Head of caudate nucleus (tissue), 42 donors: ENCODE measurements around the gene NLK.
"Not testable (repeated sequence)": the region's sequence is repeated elsewhere in the genome, so short reads cannot be mapped to it uniquely, and the experiment has no call there.

ENCODE experiments used
- DNase-seq, 42 donors: peaks; one replicate each; pipeline versions ENCODE4 v3.0.0 to v3.0.0-alpha.2; 2020 to 2021; ENCODE audit warnings: mixed read lengths in 7 of 42
- intact Hi-C: fragments of 100-400 bp; cut with DNase I; formaldehyde crosslinking; loops from one replicate; pipeline ENCODE4 v1.15.0; 2022

NLK gene

DNA sequence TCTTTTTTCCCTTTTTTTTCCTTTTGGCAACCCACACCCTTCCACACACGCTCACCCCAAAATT lies at the start of gene NLK:
NLK (plus strand) TSS at position 21 of the 64 bp plus-strand sequence. CDS start 197 bp downstream, outside the sequence.
- intact Hi-C loops, result loop anchor here (5.0 kb wide), 1 partner anchor 150 kb away; the partner anchor contains the start of gene LYRM9

DNA sequence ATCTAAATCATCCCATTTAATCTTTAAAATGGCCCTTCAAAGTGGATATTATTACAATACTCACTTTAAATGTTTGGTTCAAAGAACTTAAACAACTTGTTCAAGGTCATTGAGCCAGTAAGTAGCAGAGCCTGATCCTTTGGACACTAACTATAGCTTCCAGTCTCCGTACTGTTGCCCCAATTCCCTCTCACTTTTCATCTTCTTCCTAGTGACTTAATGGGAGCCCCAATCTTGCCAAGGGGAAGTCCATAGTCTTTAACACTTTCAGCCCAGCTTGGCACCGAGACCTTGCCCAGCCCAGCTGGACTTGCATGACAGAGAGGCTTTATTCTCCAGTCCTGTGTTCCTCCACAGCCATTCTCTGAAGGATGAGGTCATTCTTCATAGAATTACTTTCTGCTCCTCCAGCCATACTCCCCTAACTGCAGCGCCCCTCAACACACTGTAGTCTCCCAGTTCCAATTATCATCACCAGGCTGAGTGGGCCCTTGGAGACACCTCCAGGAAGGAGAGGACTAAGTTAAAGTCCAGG lies 49.2 kb upstream of the NLK start:
- intact Hi-C loops, result no loop called here

More for the DNA sequence above, at the start of gene NLK:
- DNase-seq, result no peak

DNA sequence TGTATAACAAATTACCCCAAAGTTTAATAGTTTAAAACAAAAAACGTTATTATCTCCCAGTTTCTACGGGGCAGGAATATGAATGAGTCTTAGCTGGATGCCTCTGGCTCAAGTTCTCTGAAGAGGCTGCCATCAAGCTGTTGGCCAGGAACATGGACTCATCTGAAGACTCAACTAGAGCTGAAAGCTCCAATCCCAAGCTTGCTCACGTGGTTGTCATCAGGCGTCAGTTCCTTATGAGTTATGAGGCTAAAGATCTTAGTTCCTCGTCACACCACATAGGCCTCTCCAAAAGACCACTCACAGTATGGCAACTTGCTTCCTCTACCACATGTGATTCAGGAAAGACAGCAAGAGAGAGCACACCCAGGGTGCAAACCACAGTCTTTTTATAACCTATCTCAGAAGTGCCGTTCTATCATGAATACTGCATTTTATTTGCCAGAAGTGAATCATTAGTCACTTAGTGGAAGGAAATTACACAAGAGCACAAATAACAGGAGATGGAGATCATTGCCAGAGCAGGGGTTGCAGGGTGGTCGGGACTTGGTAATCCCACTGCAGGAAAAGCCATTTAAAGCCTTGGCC lies 48.7 kb upstream of the NLK start:
- peak in 19 of 42 donors; percentile 21 to 76 (median 40) for DNase-seq
- intact Hi-C loops, result no loop called here

More for the DNA sequence above, 49.2 kb upstream of the NLK start:
- DNase-seq, result peak; percentile 23 to 90 (median 74)

DNA sequence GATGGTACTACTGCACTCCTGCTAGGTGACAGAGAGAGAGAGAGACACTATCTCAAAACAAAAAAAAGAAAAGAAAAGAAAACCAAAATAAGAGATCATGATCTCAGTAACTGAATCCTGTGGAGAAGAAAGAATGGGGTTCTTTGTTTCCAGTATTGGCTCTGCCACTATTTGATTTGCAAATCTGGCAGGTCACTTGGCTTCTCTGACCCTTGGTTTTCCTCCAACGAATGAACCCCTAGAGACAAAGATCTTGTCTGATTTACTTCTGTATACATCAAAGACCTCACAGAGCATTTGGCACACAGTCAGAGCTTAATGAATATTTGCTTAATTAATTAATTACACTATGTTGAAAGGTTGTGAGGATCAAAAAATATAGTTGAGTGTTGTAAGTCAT lies 47.9 kb upstream of the NLK start:
- intact Hi-C loops, result no loop called here
- peak in 20 of 42 donors; percentile 22 to 80 (median 46) for DNase-seq

DNA sequence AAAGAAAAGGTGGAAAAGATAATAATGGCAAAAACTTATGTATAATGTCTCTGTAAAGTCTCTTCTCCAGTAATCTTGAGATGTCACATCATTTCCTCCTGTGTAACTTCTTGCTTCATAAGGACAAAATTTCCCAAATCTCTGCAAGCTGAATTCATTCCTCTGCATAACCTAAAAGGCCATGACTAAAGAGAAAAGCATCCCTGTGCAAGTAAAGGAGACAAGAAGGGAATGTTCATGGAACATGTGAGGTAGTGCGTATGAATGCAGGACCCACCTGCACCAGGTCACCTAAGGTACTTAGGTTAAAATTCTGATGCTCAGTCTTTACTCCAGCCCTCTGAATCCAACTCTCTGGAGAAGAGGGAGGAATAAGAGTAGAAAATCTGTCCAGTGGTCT lies 46.9 kb upstream of the NLK start:
- intact Hi-C loops, result loop anchor here (5.0 kb wide), 1 partner anchor 103 kb away; the partner anchor contains the start of gene LYRM9

GRCh38 chr17:27996202-27997043 lies 46.1 kb upstream of the NLK start:
- intact Hi-C loops, result loop anchor here (5.0 kb wide), 1 partner anchor 104 kb away; the partner anchor contains the start of gene LYRM9
- peak in 17 of 42 donors; percentile 8 to 66 (median 41) for DNase-seq

More for the DNA sequence above, 46.9 kb upstream of the NLK start:
- no peak for DNase-seq

DNA sequence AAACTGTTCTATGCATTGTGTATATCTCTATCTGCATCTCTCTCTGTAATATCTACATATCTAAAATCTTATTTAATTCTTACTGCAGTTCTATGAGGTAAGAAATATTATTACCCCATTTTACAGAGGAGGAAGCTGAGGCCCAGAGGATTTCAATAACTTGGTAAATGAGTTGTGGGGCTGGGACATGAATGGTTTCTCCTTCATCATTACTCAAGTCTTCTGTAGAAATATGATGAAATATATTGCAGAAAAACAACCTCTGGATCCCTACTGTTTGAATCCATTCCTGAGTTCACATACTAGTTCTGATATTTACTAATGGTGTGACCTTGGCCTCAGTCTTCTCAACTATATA lies 45.5 kb upstream of the NLK start:
- intact Hi-C loops, result loop anchor here (5.0 kb wide), 1 partner anchor 105 kb away; the partner anchor contains the start of gene LYRM9
- DNase-seq, result no peak

- no peak for DNase-seq
- intact Hi-C loops, result loop anchor here (5.0 kb wide), 1 partner anchor 105 kb away; the partner anchor contains the start of gene LYRM9
Measured at GRCh38 chr17:27997522-27997921, 45.0 kb upstream of the NLK start.

DNA sequence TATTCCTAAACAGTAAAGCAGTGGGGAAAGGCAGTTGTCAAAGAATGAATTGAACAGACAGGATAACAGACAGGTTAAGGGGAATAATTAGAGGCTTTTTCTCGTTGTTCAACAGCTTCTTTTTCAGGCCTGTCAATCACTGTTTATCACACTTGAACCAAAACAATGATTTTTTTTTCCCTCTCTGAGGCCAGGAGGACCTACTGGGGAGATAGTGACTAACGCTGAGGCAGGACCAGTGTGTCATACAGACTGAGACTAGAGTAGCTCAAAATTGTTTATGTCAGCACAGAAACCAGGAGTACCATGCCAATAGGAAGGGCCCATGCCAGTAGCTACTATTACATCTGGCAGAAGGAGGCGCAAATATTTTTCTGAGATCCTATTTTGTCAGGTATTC lies 41.3 kb upstream of the NLK start:
- intact Hi-C loops, result no loop called here
- no peak for DNase-seq

DNA sequence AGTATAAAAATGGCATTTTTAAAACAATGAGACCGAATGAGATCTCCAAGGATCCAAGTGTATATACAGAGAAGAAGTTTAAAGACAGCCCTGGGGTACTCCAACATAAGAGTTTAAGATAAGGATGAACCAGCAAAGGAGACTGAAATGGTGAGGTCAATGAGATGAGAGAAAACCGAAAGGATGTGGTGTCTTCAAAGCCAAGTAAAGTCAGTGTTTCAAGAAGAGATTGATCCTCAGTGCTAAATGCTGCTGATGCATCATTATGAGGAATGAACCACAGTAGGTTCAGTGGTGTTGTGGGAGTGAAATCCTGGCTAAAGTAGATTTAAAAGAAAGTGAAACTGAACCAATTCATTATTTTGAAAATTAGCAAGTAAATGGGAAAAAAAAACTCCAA lies 38.1 kb upstream of the NLK start:
- no peak for DNase-seq
- intact Hi-C loops, result no loop called here

GRCh38 chr17:28007925-28008324 lies 34.6 kb upstream of the NLK start:
- DNase-seq, intact Hi-C loops: not testable (repeated sequence)

DNA sequence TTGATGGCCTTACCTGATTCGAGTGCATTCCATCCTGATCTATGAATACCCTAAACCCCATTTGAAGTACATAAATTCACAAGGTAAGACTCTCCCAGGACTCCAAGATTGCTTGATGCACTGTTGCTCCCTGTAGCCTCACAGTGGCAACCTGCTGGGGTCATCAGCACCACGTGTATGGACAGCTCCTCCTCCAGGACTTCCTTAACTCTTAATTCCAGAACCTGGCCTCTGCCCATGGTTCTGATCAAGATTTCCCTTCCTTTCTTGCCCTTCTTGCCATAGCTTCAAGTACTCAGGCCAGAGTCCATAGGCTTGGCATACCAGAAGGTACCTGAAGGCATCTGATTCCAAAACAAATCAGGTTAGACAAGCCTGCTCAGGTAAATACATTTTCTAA lies 34.0 kb upstream of the NLK start:
- DNase-seq, result no peak
- intact Hi-C loops, result no loop called here

DNA sequence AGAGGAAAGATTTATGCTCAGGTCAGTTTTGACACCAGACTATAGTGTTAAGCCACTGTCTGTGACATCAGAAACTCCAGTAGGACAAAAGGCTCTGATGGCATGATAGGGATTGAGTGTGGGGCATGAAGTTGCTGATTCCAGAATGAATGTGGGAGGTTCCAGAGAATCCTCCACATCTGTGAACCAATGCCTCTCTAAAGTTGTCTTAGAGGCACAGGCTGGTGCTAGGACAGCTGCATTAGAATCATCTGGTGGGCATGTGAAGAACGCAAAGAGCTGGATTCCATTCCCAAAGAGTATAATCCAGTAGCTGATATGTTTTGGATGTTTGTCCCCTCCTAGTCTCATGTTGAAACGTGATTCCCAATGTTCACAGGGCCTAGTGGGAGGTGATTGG lies 32.1 kb upstream of the NLK start:
- no peak for DNase-seq
- intact Hi-C loops, result no loop called here

DNA sequence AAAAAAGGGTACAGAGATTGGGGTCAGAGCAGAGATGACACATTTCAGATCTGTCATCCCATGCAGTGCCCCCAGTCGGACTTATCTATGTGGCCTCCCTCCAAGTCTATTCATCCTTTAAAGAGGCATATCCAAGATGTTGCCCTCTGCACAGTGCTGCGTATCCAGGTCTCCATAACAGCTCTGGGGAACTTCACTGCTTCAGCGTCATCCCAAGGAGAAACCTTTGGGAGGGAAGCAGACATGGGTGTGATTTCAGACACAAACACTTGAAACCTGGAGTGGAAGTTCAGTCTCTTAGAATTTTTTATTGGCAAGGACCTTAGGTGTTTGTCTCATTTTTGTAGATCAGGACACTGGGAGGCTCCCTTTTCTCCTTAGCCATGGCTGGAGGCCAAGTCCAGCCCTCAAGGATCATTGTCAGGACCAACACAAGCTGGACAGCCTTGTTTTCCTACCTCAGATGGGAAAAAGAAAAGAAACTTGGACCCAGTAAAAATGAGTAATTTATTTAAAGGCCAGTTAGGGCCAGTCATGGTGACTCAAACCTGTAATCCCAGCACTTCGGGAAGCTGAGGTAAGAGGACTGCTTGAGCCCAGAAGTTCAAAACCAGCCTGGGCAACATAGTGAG lies 23.9 kb upstream of the NLK start:
- intact Hi-C loops, result no loop called here
- DNase-seq, result no peak

DNA sequence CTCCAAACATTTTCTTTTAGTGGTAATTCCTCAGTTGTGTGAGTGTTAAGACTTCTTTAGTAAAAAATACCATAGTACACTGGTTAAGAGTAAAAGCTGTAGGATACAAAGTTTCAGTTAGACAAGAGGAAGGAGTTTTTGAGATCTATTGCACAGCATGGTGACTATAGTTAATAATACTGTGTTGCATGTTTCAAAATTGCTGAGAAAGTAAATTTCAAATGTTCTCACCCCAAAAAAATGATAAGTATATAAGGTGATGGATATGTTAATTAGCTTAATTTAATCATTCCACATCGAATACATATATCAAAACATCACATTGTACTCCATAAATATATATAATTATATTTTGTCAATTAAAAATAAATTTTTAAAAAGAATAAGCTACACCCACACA lies 22.0 kb upstream of the NLK start:
- DNase-seq, result no peak
- intact Hi-C loops, result no loop called here

GRCh38 chr17:28029044-28029443 lies 13.4 kb upstream of the NLK start:
- no peak for DNase-seq
- intact Hi-C loops, result no loop called here

GRCh38 chr17:28030386-28030785 lies 12.1 kb upstream of the NLK start:
- no peak for DNase-seq

GRCh38 chr17:28031174-28031573 lies 11.3 kb upstream of the NLK start:
- no peak for DNase-seq
- intact Hi-C loops, result no loop called here

More at GRCh38 chr17:28030386-28030785, 12.1 kb upstream of the NLK start:
- intact Hi-C loops, result no loop called here

DNA sequence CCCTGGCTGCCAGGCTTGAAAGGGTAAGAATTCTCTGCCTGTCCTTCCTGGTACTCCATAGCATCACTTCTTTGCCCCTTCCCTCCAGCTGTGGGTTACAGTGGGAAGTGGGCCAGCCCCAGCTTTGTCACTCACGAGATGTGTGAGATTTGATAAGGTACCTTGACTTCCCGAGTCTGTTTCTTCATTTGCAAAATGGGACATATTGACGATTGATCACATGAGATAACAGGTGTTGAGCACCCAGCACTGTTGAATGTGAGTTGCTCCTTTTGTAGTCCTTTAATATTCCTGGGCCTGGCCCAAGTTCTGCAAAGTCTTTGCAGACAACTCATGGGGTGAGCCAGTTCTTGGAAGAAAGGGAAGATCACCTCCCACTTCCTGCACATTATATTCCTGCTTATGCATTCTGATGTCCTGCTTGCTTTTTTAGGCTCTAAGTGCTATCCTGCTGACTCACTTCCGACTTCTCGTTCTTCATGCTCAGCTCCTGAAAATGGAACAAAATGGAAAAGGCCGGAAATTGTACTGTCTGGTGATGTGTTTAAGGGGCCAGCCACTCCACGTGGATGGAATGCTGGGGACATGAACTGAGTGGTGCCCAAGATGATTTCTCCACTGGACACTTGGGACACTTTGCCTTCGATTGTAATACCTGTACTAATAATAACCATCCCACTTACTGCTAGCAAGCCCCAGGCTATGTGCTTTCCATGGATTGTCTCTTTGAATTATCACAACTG lies 8.3 kb upstream of the NLK start:
- DNase-seq, result no peak
- intact Hi-C loops, result no loop called here

DNA sequence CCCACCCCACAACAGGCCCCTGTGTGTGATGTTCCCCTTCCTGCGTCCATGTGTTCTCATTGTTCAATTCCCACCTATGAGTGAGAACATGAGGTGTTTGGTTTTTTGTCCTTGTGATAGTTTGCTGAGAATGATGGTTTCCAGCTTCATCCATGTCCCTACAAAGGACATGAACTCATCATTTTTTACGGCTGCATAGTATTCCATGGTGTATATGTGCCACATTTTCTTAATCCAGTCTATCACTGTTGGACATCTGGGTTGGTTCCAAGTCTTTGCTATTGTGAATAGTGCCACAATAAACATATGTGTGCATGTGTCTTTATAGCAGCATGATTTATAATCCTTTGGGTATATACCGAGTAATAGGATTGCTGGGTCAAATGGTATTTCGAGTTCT lies 7.0 kb upstream of the NLK start:
- intact Hi-C loops, DNase-seq: not testable (repeated sequence)
